ENCODE results near the gene FJX1.

FJX1 gene, protein sequence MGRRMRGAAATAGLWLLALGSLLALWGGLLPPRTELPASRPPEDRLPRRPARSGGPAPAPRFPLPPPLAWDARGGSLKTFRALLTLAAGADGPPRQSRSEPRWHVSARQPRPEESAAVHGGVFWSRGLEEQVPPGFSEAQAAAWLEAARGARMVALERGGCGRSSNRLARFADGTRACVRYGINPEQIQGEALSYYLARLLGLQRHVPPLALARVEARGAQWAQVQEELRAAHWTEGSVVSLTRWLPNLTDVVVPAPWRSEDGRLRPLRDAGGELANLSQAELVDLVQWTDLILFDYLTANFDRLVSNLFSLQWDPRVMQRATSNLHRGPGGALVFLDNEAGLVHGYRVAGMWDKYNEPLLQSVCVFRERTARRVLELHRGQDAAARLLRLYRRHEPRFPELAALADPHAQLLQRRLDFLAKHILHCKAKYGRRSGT

GRCh38 chr11:35617687-35618496 is at the start of gene FJX1:
Gene FJX1, plus strand, starts transcription at chr11:35618460. Its CDS starts 177 bp downstream, at chr11:35618637.
- no peak for TF ChIP-seq ZFX (IDR thresholded peaks at IDR 0.05; ENCODE audit: borderline replicate concordance)
- TF ChIP-seq, protein P1, sequence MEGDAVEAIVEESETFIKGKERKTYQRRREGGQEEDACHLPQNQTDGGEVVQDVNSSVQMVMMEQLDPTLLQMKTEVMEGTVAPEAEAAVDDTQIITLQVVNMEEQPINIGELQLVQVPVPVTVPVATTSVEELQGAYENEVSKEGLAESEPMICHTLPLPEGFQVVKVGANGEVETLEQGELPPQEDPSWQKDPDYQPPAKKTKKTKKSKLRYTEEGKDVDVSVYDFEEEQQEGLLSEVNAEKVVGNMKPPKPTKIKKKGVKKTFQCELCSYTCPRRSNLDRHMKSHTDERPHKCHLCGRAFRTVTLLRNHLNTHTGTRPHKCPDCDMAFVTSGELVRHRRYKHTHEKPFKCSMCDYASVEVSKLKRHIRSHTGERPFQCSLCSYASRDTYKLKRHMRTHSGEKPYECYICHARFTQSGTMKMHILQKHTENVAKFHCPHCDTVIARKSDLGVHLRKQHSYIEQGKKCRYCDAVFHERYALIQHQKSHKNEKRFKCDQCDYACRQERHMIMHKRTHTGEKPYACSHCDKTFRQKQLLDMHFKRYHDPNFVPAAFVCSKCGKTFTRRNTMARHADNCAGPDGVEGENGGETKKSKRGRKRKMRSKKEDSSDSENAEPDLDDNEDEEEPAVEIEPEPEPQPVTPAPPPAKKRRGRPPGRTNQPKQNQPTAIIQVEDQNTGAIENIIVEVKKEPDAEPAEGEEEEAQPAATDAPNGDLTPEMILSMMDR (IDR thresholded peaks at IDR 0.05), result no peak
- no peak within 1 kb of the TSS for H3K27ac ChIP-seq

DNA sequence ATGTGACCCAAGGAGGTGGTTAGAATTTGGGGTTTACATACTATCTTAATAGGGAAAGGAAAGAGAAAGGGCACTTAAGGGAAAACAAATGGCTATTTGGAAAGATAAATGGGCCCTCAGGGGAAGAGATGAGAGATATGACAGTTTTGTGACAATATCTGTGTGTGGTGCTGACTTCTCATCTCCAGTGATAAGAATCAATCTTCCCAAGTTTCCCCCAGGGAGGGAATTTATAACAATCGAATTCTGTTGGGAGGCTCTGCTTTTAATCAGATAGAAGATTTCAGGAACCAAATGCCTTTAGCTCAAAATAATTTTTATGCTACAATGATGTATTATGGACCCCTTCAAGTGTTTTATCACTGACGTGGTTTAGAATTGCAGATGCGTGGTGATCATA is 46.6 kb upstream of the FJX1 start:
- TF ChIP-seq, protein P1 (IDR thresholded peaks at IDR 0.05), result no peak
- TF ChIP-seq ZFX (IDR thresholded peaks at IDR 0.05; ENCODE audit: borderline replicate concordance), result no peak
- H3K27ac ChIP-seq, result no peak overlapping the region

GRCh38 chr11:35579557-35580396 is 38.5 kb upstream of the FJX1 start:
- H3K27ac ChIP-seq, result no peak overlapping the region
- TF ChIP-seq ZFX (IDR thresholded peaks at IDR 0.05; ENCODE audit: borderline replicate concordance), result no peak
- TF ChIP-seq, protein P1 (IDR thresholded peaks at IDR 0.05), result no peak

GRCh38 chr11:35580397-35580781 is 37.9 kb upstream of the FJX1 start:
- TF ChIP-seq, protein P1 (IDR thresholded peaks at IDR 0.05), result no peak
- no peak for TF ChIP-seq ZFX (IDR thresholded peaks at IDR 0.05; ENCODE audit: borderline replicate concordance)
- H3K27ac ChIP-seq, result no peak overlapping the region

- H3K27ac ChIP-seq, result no peak overlapping the region
- TF ChIP-seq ZFX (IDR thresholded peaks at IDR 0.05; ENCODE audit: borderline replicate concordance), result no peak
- TF ChIP-seq, protein P1 (IDR thresholded peaks at IDR 0.05), result no peak
Observed at GRCh38 chr11:35582033-35582432, 36.2 kb upstream of the FJX1 start.

- no peak for TF ChIP-seq ZFX (IDR thresholded peaks at IDR 0.05; ENCODE audit: borderline replicate concordance)
- TF ChIP-seq, protein P1 (IDR thresholded peaks at IDR 0.05), result no peak
- H3K27ac ChIP-seq, result no peak overlapping the region
Observed at GRCh38 chr11:35583126-35583525, 35.1 kb upstream of the FJX1 start.
